Right lobe of liver (tissue), 4 donors: Measurements from ENCODE around the gene EHD2.

Experiments used
- CTCF ChIP-seq, 4 donors: fragments of 200-600 bp in 3 of 4; fragments of 450-650 bp in 1 of 4; IDR thresholded peaks; one replicate each; pipeline versions ENCODE4 v1.5.1 to v1.8.0; 2016 to 2022; ENCODE audit warnings: antibody characterized with exemption in 4 of 4, mild to moderate bottlenecking in 2 of 4
- POLR2A ChIP-seq: fragments of 450-650 bp; IDR thresholded peaks from one replicate; pipeline ENCODE4 v1.6.1; 2017; ENCODE audit warnings: antibody characterized with exemption, mild to moderate bottlenecking
- donor health status: DM: no; HTN: no; CAD: no.
- donor health status: DM: no; HTN: no; CAD: no.
- donor health status: DM: no; HTN: yes; CAD: no.

DNA sequence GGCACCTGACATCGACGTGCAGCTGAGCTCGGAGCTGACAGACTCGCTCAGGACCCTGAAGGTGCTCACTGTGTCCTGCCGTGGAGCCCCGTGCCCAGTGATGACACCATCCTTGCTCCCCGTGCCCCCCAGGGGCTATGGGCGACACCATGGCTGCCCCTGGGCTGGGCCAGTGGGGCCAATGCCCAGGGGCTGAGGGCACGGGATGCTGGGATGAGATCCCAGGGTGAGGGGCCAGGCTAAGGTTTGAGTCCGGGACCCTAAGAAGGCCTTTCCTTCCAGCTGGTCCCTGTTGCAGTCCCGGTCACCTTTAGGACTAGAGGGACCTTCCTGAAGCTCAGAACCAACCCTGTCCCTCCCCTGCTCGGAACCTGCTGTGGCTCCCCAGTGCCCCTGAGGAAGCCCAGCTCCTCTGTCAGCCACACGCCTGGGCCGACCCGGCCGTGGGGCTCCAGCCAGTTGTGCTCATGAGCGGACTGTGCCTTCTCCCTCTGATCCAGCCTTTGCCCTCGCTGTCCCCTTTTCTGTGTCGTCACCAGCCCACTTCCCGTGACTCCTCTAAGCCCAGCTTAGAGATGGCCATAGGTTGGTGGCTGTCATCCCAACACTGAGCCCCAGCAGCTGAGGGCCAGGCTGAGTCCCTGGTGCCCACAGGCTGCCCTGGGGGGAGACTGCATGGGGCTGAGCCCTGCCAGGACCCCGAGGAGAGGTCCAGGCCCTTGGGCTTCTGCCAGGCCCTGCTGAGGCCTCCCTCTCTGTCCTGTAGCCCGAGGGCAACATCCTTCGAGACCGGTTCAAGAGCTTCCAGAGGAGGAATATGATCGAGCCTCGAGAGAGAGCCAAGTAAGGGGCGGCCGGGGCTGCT lies 42.8 kb downstream of the EHD2 start:
- TF ChIP-seq CTCF (IDR thresholded peaks at IDR 0.05) (no peak), POLR2A (no peak)
